Measurements from ENCODE around the gene USH2A. TPM values are rescaled to one million over a fixed set of nuclear protein-coding genes. Genes with fewer than 3 reads are reported as not detected.
A peak's percentile ranks its signal among the peaks of the same experiment; 100 is the strongest.

USH2A gene
- total RNA-seq, 2 donors from 2014 or later, result 0.62 to 3.1 TPM

GRCh38 chr1:215717677-215718426, 705.4 kb downstream of the USH2A start:
- Mint-ChIP-seq H3K36me3 (ENCODE audit: low read depth) (no peaks in the 10 kb centered on the region), H3K9me3 (no peaks in the 10 kb centered on the region), H3K27ac (no peak overlapping the region), H3K4me1 (peaks cover 3% of the 10 kb centered on the region), H3K4me3 (no peak overlapping the region), H3K27me3 (ENCODE audit: insufficient read depth) (no peaks in the 10 kb centered on the region)
- Histone ChIP-seq H3K36me3 (ENCODE audit: control insufficient read depth, insufficient read depth, low read length) (no peaks in the 10 kb centered on the region), H3K9ac (ENCODE audit: extremely low read depth, low read length, poor library complexity, severe bottlenecking) (no peak overlapping the region), H3K27ac (ENCODE audit: low read depth, low read length) (no peak overlapping the region), H3K4me1 (ENCODE audit: control insufficient read depth, insufficient read depth, low read length) (no peaks in the 10 kb centered on the region), H3K27me3 (ENCODE audit: control insufficient read depth, insufficient read depth, low read length, poor library complexity, severe bottlenecking) (no peaks in the 10 kb centered on the region), H3K9me3 (ENCODE audit: control insufficient read depth, low read length) (no peaks in the 10 kb centered on the region), H3K4me3 (ENCODE audit: low read length) (no peak overlapping the region)
- DNase-seq, result no peak
- WGBS, 2 experiments (ENCODE audit: insufficient coverage in 1 of 2, insufficient read length in 1 of 2), result 94 to 100% methylated on average over 1 to 3 of the region's 4 CpGs
- TF ChIP-seq CTCF (conservative IDR thresholded peaks at IDR 0.05), result no peak

GRCh38 chr1:215710899-215711225, 712.4 kb downstream of the USH2A start:
- WGBS, 2 experiments (ENCODE audit: insufficient coverage in 1 of 2, insufficient read length in 1 of 2), result 94 to 100% methylated on average over 1 to 3 of the region's 4 CpGs
- no peak overlapping the region for H3K9ac ChIP-seq (ENCODE audit: extremely low read depth, low read length, poor library complexity, severe bottlenecking)
- H3K4me1 ChIP-seq (ENCODE audit: control insufficient read depth, insufficient read depth, low read length), result no peaks in the 10 kb centered on the region
- no peak for DNase-seq
- no peak for TF ChIP-seq CTCF (conservative IDR thresholded peaks at IDR 0.05)
- Mint-ChIP-seq H3K36me3 (ENCODE audit: low read depth) (no peaks in the 10 kb centered on the region), H3K27me3 (ENCODE audit: insufficient read depth) (no peaks in the 10 kb centered on the region), H3K27ac (no peak overlapping the region), H3K4me1 (peaks cover 3% of the 10 kb centered on the region), H3K4me3 (no peak overlapping the region), H3K9me3 (no peaks in the 10 kb centered on the region)
- H3K9me3 ChIP-seq (ENCODE audit: control insufficient read depth, low read length), result no peaks in the 10 kb centered on the region
- no peaks in the 10 kb centered on the region for H3K27me3 ChIP-seq (ENCODE audit: control insufficient read depth, insufficient read depth, low read length, poor library complexity, severe bottlenecking)
- H3K4me3 ChIP-seq (ENCODE audit: low read length), result no peak overlapping the region
- H3K27ac ChIP-seq (ENCODE audit: low read depth, low read length), result no peak overlapping the region
- no peaks in the 10 kb centered on the region for H3K36me3 ChIP-seq (ENCODE audit: control insufficient read depth, insufficient read depth, low read length)

GRCh38 chr1:215710036-215710898, 713.0 kb downstream of the USH2A start:
- Mint-ChIP-seq H3K9me3 (no peaks in the 10 kb centered on the region), H3K4me1 (peaks cover 3% of the 10 kb centered on the region), H3K27ac (no peak overlapping the region), H3K36me3 (ENCODE audit: low read depth) (no peaks in the 10 kb centered on the region), H3K27me3 (ENCODE audit: insufficient read depth) (no peaks in the 10 kb centered on the region), H3K4me3 (no peak overlapping the region)
- no peak overlapping the region for H3K9ac ChIP-seq (ENCODE audit: extremely low read depth, low read length, poor library complexity, severe bottlenecking)
- no peaks in the 10 kb centered on the region for H3K27me3 ChIP-seq (ENCODE audit: control insufficient read depth, insufficient read depth, low read length, poor library complexity, severe bottlenecking)
- no peaks in the 10 kb centered on the region for H3K4me1 ChIP-seq (ENCODE audit: control insufficient read depth, insufficient read depth, low read length)
- no peak overlapping the region for H3K27ac ChIP-seq (ENCODE audit: low read depth, low read length)
- no peaks in the 10 kb centered on the region for H3K36me3 ChIP-seq (ENCODE audit: control insufficient read depth, insufficient read depth, low read length)
- DNase-seq, result peak; percentile 79
- WGBS, 2 experiments (ENCODE audit: insufficient coverage in 1 of 2, insufficient read length in 1 of 2), result 44 to 59% methylated on average over 6 to 8 of the region's 8 CpGs
- H3K4me3 ChIP-seq (ENCODE audit: low read length), result no peak overlapping the region
- peak; percentile 94 for TF ChIP-seq CTCF (conservative IDR thresholded peaks at IDR 0.05)
- no peaks in the 10 kb centered on the region for H3K9me3 ChIP-seq (ENCODE audit: control insufficient read depth, low read length)

Data from endodermal cell (in vitro differentiated cells).